ENCODE data around the gene HOXA6.

The HOXA6 gene

DNA sequence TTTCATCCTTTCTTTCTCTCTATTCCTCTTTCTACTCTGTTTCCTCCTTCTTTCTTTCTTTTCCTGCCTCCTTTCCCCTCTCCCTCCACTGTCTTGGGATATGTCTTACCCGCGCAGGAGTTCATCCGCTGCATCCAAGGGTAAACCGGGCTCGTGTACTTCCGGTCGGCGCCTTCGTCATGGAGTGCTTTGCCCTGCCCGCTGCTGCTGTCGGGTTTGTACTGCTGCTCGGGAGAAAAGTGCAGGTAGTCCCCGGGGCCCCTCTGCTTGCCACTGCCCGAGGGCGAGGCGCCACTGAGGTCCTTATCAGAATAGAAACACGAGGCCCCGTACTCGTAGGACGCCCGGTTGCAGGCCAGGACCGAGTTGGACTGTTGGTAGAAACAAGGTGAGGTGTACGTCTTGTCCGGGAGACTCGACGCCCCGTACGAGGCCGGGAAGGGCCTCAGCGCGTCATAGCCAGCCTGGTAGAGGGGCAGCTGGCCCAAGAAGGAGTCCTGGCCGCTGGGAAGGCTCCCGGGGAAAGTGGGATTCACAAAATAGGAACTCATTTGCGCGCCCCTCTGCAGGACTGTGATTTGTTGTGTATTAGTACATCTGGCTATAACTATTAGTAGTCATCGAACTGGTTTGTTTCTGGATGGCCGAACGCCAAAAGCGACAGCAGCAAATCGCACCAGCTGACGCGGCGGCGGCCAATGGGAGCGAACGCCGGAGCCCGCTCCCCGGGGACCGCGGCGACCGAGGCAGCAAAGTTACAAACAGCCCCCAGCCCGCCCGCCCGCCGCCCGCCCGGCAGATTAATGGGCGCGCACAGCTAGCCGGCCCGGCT is at the start of gene HOXA6:
HOXA6 (minus strand) TSS at position 576 of the 832 bp plus-strand sequence; CDS start at position 551, 25 bp downstream.
- in situ Hi-C loops (cut with MboI; ENCODE audit: low sequenced_read_pairs): loop anchor here (10.0 kb wide), 1 partner anchor 293 kb away; no protein-coding TSS in a partner anchor

- in situ Hi-C loops (cut with MboI; ENCODE audit: low sequenced_read_pairs): loop anchor here (25.0 kb wide), 1 partner anchor 834 kb away; no protein-coding TSS in a partner anchor
These were observed 48.8 kb upstream of the HOXA6 start for GRCh38 chr7:27196287-27196767.

GRCh38 chr7:27194686-27195379 is 47.3 kb upstream of the HOXA6 start:
- in situ Hi-C loops (cut with MboI; ENCODE audit: low sequenced_read_pairs): loop anchor here (25.0 kb wide), 1 partner anchor 833 kb away; no protein-coding TSS in a partner anchor

- in situ Hi-C loops (cut with MboI; ENCODE audit: low sequenced_read_pairs): loop anchor here (25.0 kb wide), 1 partner anchor 832 kb away; no protein-coding TSS in a partner anchor
These were observed 46.4 kb upstream of the HOXA6 start for GRCh38 chr7:27194002-27194352.

DNA sequence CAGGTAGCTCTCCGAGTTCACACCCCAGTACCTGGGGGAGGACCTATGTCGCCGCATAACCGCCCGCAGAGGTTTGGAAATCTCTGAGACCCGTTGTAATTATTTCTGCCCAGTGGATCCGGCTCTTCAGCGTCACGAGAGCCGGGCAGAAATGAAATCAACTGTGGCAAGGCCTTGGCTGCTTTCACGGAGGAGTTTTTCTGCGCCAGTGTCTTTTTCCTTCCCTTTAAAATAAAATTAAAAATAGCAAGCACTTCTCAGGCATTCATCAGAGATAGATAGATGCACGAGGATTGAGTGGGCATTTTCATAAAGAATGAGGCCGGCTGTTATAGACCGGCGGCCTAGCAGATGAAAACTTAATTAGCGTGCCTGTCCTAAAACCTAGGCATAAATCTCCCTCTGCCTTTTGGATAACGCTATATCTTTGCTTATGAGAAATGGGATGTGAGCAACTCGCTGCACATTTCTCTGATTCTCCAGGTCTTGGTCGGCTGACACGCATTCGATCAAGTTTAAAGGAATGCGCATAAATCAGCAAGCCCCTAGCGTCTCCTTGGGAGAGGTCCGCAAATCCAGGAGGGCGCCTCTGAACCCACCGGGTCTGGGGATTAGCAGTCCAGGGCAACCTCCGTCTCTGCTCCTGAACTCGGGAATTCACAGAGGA is 45.9 kb upstream of the HOXA6 start:
- in situ Hi-C loops (cut with MboI; ENCODE audit: low sequenced_read_pairs): loop anchor here (25.0 kb wide), 1 partner anchor 831 kb away; no protein-coding TSS in a partner anchor

DNA sequence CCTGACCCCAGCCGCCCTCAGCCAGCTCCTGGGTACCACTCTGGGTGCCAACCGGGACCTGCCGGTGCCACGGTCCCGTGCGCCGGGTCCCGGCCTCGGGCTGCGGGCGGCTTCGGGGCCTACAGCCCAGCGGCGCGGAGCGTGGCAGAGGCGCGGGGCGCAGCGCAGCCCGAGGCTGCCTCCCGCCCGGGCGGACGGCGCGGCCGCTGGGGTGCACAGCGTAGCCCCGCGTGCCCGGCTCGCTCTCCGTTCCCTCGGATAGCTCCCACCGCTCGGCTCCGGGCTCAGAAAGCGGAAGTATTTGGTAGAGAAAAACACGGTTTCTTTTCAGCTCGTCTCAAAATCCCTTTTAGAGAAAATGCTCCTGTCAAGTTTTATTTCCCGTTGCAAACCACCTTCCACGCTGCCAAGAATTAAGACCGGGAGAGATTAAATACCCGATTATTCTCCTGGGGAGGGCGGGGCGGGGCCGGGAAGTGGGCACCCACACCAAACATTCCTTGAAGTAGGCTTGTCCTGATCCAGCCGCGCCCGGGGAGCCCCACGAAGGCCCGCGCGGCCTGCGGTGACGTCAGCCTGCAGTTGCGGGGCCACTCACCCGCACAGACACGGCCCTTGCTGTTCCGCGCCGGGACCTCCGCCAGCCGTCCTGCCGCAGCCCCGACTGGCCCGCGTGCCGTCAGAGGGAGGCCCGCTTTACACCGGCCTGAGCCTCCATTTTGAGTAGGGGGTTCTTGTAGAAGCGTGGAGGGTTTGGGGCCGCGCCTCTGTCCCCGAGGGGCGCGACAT is 45.2 kb upstream of the HOXA6 start:
- in situ Hi-C loops (cut with MboI; ENCODE audit: low sequenced_read_pairs): loop anchor here (25.0 kb wide), 1 partner anchor 830 kb away; no protein-coding TSS in a partner anchor

DNA sequence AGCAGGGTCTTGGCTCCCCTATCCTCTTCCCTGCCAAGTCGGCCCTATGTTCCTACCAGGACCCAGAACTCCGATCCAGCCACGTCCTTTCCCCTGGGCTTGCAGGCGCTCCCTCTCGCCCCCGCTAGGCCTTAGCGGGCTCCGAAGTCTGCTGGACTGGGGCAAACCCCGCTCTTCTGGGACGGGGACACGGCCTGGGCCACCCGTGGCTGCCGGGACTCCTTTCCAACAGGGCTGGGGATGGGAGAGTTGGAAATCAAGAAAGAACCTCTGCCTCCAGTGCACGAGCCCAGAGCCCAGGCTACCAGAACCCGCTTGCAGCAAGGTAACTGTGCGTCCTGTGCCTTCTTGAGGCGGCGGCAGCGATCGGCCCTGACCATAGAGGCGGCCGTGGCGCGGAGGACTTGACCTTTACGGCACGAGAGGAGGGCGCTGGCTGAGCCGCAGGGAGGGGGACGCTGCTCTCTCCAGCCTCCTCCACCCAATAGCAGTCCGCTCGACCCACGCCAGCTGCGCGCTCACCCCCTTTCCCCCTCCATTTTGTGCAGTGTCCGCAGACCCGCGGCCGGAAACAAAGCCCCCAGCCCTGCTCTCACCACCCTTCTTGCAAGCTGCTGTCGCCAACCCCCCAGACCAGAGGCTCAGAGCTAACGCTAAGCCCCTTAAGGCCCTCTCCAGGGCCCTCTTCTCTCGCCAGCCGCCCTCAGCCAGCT is 44.4 kb upstream of the HOXA6 start:
- in situ Hi-C loops (cut with MboI; ENCODE audit: low sequenced_read_pairs): loop anchor here (25.0 kb wide), 1 partner anchor 830 kb away; no protein-coding TSS in a partner anchor

DNA sequence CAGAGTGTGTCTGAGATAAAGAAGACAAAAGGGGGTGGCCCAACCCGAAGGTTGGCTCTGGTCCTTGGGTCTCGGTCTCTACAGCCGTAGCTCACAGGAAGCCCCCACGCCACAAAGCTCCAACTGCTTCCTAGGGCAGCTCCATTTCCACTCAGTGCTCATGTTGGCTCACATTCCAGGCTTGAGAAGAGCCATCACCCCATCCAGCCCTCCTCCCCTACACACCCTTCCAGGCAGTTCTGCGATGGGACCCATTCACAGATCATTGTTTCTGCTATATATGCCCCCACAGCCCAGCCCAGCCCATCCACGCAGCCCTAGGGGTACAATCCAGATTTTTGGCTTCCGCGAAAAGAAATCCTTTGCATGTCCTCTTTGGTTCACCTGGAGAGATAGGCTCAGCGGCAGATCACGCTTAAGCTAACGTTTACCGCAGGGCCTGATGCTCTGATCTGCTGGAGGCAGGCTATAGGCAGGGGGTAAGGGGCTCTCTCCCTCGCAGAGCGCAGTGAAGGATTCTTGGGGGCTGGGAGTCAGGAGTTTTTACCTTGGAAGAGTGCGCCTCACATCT is 43.7 kb upstream of the HOXA6 start:
- in situ Hi-C loops (cut with MboI; ENCODE audit: low sequenced_read_pairs): loop anchor here (25.0 kb wide), 1 partner anchor 829 kb away; no protein-coding TSS in a partner anchor

DNA sequence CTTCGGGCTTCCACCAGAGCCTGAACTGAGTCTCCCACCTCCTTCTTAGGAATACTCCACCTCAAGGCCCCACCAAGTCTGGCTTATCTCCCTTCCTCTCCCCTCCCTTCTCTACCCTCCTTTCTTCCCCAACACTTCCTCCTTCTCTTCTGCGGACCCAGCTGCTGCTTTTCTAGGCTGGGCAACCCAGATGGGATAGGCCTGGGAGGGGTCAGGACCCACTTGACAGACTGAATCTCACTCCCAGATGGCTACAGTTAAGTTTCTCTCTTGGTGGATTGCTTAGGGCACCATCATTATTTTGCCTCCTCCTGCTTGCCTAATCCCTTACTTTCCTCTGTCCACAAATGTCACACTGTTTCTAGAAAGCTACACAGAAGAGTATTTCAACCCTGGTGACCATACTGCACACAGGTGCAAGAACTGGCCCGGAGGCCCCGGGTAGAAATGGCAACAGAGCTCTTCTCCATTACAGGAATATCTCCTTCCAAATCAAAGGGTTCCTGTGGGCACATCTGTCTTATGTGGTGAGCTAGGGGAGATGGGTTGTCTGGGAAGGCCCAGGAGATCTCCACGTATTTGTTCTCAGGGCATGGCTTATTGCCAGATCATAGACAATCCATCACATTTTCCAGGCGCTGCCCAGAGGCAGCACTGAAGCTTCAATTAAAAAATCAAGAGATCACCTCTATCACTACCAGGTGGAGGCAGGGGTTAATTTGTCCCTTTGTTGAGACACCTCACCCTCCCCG is 42.6 kb upstream of the HOXA6 start:
- in situ Hi-C loops (cut with MboI; ENCODE audit: low sequenced_read_pairs): loop anchor here (25.0 kb wide), 1 partner anchor 828 kb away; no protein-coding TSS in a partner anchor

- in situ Hi-C loops (cut with MboI; ENCODE audit: low sequenced_read_pairs): loop anchor here (25.0 kb wide), 1 partner anchor 827 kb away; no protein-coding TSS in a partner anchor
These were observed 41.9 kb upstream of the HOXA6 start for GRCh38 chr7:27189295-27189996.

- in situ Hi-C loops (cut with MboI; ENCODE audit: low sequenced_read_pairs): loop anchor here (25.0 kb wide), 1 partner anchor 826 kb away; no protein-coding TSS in a partner anchor
These were observed 41.1 kb upstream of the HOXA6 start for GRCh38 chr7:27188386-27189294.

DNA sequence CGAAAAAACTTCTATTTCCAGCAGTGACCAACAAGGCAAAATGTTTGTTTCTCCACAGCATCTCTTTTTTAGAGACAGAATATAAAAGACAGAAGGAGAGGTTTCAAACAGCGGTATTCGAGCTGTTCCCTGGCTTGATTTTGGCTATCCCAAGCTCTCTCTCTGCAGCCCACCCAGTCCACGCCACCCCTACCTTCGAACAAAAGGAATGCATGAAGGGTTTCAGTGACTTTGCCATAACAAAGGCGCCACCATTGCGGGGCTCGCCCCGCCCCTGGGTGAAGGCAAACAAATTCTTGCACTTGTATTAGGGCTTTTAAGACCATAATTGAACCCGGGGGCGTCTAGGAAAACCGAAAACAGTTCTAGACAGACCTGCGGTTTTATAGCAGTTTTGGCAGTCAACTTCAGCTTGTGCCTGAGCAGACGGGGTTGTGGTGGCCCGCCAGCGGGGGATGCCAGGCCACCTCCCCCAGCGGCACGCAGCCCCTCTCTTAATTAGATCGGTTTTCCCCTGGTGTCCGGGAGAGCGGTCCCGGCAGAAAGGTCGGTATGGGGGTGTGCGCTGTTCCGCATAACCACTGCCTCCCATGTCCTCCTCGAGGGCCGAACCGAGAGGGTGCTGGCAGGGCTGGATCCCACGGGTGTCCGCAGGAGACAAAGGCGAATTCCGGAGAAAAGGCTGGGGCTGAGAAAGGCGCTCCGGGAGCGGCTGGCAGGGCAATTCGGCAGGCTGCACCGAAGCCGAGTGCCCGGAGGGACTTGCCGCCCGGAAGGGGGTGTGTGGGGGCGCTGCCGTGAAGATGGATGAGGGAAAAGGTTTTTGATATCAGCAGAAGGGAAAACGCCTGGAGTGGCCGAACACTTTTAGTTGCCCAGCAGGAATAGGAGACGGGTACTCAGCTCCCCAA is 40.2 kb upstream of the HOXA6 start:
- in situ Hi-C loops (cut with MboI; ENCODE audit: low sequenced_read_pairs): loop anchor here (25.0 kb wide), 1 partner anchor 825 kb away; no protein-coding TSS in a partner anchor

DNA sequence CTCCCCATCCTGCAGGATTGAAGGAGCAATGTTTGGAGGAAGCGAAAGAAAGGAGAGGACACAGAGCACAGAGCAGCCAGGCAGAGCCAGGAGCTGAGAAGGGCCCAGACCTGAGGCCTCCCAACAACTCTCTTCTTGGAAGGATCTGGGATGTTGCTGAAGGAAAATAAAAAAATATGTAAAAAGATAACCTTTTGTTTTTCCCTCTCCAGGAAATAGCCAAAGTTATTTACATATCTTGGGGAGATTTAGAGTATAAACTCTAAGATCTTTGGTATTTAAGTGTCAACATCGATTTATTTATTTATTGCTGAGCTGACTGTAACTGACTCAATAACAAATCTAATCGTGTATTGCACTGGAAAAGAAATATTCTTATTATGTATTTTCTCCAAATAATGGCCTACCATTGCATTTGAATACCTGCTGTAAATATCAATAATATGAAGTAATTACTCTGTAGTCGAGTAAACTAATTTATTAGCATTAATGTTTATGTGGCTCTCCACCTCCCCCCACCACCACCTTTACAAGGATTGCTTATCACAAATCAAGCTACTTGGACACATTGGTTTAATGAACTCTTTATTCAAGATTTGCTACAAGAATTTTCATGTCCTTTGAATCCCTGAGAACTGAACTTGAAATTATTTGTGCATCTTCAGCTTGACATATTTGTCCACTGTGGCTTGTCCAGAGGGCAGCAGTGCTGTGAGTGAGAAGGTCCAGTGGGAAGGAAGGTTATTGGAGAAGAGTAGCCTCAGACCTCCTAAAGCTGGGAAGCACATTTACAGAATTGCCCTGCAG is 39.3 kb upstream of the HOXA6 start:
- in situ Hi-C loops (cut with MboI; ENCODE audit: low sequenced_read_pairs): loop anchor here (25.0 kb wide), 1 partner anchor 825 kb away; no protein-coding TSS in a partner anchor

- in situ Hi-C loops (cut with MboI; ENCODE audit: low sequenced_read_pairs): loop anchor here (25.0 kb wide), 1 partner anchor 824 kb away; no protein-coding TSS in a partner anchor
These were observed 38.5 kb upstream of the HOXA6 start for GRCh38 chr7:27185854-27186667.
